NCI-H2107 (cell line): ENCODE measurements around the gene PKM.
"Not testable (repeated sequence)": the region's sequence is repeated elsewhere in the genome, so short reads cannot be mapped to it uniquely, and the experiment has no call there.

ENCODE experiments used
- DNase-seq: peaks from one replicate; lab custom pipeline; 2025; lab: John Stamatoyannopoulos, UW

PKM gene

GRCh38 chr15:72231066-72231832 lies at the start of gene PKM:
Gene PKM (minus strand): TSS chr15:72231190. CDS start chr15:72219097, 12,093 bp downstream.
- peak; percentile 78 for DNase-seq

DNA sequence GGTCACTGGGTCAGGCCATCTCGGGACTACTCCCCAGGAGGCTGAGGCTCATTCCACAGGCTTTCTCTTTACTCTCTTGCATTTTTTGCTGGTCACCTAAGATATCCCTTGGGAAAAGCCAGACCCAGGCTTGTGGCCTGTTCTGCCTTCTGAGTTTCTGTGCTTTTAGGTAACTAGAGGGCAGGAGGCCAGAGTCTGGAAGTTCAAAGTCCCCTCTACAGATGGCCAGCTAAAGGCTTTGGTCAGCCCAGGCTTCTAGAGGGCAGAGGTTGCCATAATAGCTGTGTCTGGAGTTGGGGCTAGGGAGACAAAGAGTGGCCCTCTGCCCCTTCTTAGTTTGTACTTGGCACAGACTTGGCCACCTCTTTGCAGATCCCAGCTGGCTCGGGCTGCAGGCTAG lies 49.8 kb upstream of the PKM start:
- DNase-seq: no peak

DNA sequence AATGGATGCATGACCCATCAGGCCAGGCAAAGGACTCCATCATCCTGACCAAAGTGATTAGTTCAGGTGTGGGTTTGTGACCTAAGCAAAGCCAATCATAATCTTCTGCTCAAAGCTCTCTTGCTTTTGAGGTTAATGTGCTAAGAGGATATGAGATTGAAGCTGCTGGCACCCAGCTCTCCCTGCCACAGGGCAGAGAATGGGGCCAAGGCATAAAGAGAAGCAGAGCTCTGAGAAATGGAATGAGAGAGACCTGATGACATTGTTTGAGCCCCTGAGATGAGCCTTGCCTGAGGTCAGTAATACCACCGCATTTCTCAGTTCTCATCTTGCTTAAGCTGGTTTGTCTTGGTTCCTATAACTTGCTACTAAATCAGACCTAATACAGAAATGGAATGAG lies 47.7 kb upstream of the PKM start:
- no peak for DNase-seq

GRCh38 chr15:72276326-72276700 lies 45.3 kb upstream of the PKM start:
- no peak for DNase-seq

DNA sequence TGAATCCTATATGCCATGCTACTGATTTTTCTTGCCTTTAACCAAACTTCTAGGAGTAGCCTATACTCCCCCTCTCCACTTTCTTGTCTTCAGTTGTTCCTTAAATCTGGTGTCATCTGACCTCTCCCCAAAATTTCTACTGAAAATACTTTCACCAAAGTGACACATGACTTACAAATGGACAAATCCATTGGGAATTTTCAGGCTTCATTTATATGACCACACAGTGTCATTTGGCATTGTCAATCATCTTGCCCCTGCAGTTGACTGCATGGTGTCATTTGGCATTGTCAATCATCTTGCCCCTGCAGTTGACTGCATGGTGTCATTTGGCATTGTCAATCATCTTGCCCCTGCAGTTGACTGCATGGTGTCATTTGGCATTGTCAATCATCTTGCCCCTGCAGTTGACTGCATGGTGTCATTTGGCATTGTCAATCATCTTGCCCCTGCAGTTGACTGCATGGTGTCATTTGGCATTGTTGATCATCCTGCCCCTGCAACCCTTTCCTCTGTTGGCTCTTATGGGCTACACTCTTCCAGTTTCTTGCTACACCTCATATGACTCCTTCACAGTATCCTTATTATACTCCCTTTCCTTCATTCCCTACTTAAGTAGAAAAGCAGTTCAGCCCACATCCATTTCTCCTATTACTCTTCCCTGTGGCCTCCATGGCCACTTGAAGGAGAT lies 44.8 kb upstream of the PKM start:
- not testable (repeated sequence) for DNase-seq

GRCh38 chr15:72272997-72273352 lies 42.0 kb upstream of the PKM start:
- no peak for DNase-seq

DNA sequence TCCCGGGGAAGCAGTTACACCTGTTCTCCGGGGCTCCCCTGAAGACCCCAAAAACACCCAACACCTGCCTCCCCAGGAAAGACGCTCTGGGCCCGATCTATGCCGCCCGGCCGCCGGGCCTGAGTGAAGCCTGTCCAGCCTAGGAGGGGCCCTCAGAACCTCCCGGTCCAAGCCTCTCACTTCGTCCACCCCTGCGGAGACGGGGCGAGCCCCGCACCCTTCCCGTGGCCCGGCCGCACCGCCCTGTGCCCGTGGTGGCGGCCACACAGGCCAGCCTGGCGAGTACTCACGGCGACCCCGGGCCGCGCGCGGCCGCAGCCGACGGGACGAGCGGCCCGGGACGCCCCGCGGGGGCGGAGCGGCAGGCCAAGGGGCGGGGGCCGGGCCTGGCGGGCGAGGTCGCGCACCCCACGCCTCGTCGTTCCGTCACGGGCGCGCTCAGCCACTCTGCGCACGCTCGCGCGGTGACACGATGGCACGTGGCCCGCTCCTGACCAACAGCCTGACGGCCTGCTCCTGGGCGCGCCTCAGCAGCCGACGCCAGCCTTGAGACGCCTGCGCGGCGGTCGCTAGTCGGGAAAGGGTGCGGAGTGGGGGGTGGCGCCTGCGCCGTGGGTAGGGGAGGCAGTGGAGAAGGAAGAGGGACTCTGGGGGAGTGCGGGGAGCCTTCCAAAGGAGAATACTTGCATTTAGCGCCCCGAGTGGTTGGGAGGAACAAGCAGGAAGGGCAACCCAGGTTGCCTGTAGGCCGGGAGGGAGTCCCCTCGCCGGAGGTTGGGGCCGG lies 41.4 kb upstream of the PKM start, which contains the start of gene PARP6:
TSS of gene PARP6 (minus strand) at position 342 of the 784 bp plus-strand sequence. CDS start 5,077 bp downstream, outside the sequence.
- peak; percentile 83 for DNase-seq

- DNase-seq: no peak
These were observed 40.9 kb upstream of the PKM start for GRCh38 chr15:72271895-72272212.

DNA sequence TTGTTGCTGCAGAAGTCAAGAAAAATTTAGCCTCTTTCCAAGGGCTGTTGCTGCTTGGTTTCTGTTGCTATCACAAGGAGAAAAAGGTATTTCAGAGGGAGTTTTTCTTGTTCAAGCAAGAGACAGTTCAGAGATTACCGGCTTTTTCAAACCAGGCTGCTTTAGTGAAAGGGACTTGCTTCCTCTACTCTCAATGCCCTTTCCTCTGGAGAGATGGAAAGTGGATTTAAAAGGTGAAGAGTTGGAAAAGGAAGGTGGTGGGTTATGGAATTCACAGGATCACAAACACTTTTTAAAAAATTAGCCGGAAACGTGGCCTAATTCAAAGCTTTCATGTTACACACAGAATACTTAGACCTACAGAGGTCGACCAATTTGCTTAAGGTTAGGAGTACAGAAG lies 40.2 kb upstream of the PKM start:
- no peak for DNase-seq

DNA sequence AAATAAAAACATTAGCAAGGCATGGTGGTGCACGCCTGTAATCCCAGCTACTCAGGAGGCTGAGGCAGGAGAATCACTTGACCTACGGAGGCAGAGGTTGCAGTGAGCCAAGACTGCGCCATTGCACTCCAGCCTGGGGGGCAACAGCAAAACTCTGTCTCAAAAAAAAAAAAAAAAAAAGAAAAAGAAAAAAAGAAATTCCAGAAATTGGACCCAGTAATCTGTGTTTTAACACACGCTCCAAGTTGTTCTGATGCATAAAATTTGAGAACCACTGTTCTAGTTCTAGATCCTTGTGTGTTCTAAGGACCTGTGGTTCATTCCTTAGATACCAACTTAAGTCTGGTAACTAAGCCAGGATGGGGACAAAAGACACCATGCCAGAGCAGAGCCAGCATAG lies 38.7 kb upstream of the PKM start:
- DNase-seq: no peak

DNA sequence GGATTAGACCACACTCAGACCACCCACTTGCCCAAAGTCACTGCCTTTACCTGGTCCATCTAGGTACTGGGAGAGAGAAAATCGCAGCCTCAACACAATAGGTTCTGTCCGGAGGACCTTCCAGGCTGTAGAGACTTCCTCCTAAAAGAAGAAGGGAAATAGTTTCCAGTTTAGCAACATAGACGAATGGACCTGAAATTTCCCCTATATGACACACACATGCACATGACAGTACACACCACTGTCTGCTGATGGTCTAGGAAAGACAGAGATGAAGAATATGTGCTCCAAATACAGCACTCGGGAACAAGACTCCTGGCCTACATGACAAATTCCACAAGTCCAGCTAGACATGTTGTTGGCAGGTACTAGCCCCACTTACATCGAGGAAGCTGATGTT lies 34.0 kb upstream of the PKM start:
- DNase-seq: no peak

- DNase-seq: no peak
These were observed 21.8 kb upstream of the PKM start for GRCh38 chr15:72252663-72253299.

GRCh38 chr15:72249142-72249810 lies 18.3 kb upstream of the PKM start:
- DNase-seq: no peak

GRCh38 chr15:72248514-72248913 lies 17.5 kb upstream of the PKM start:
- DNase-seq: no peak

- no peak for DNase-seq
These were observed 11.9 kb upstream of the PKM start for GRCh38 chr15:72242775-72243370.

DNA sequence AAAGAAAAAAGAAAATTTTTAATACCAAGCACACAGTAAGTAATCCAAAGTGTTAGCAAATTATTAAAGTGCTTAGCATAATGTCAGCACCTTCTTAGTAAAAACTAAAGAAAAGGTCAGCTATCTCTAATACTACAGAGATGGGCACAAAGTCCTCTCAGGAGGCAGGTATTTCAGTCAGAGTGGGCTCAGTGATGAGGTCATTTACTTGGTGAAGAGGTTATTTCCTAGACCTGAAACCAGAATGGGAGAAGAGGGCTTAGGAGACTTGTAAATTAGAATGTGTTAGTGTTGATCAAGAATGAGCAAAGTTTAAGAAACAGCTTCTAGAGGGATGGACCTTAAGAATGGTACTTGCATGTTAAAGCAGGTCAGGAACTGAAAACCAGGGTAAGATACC lies 8.7 kb upstream of the PKM start:
- DNase-seq: no peak

GRCh38 chr15:72238586-72238985 lies 7.6 kb upstream of the PKM start:
- DNase-seq: no peak

DNA sequence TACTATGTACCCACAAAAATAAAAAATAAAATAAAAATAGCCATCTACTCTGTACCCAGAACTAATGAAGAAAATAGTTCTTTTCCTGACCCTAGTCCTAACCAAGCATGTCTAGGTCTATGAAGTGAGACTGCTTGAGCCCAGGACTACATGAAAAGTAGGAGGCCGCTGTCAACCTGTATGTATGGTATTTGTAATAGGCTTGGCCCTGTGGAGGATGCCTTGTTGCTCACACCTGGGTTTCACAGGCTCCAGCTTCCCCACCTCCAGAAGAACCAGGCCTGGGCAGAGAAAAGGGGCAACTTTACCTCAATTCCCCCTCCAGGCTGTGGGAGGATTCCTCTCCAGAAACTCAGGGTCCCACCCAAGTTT lies 6.8 kb upstream of the PKM start:
- DNase-seq: no peak

- no peak for DNase-seq
These were observed 6.3 kb upstream of the PKM start for GRCh38 chr15:72237029-72237852.

DNA sequence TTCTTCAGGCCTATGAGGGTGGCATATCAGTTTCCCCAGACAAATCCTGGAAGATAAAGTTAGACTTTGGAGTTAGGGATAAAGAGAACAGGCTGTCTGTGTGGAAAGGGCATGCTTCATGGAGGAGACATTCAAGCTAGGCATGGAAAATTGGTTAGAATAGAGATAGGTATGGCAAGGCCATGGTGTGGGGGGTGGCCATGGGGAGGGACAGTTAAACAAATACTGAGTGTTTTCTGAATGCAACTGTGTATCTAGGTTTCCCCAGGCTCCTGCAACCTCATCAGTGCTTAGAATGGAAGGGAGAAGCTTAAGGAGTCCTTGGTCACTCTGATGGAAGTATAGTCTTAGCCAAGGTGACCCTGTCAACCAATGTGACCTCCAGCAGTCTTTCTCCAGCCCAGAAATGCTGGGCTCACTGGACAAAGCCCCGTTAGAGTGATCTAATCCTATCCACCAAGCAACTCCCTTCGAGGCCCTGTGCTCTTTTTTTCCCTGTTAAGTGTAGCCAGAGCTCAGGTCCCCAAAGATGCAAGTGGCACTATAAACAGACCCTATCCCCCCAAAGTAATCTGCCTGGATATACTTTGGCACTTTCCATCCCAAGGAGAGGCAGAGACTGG lies 5.5 kb upstream of the PKM start:
- no peak for DNase-seq
